Measurements from ENCODE around the gene DNAH3.

DNAH3 gene

GRCh38 chr16:20903899-20904506 lies 246.6 kb downstream of the DNAH3 start:
- no peak overlapping the region for H3K9ac ChIP-seq
- no peak overlapping the region for H3K27ac ChIP-seq
- H4K20me1 ChIP-seq (ENCODE audit: insufficient read depth) = no peaks in the 10 kb centered on the region
- H3K4me1 ChIP-seq (ENCODE audit: low read depth, poor library complexity, severe bottlenecking) = peaks cover 28% of the 10 kb centered on the region
- peaks cover 13% of the 10 kb centered on the region; the same call in 1 of the 2 replicates for H3K79me2 ChIP-seq (ENCODE audit: insufficient read depth, low read depth)
- no peak for TF ChIP-seq CTCF (conservative IDR thresholded peaks at IDR 0.05; ENCODE audit: low read depth, low read length)
- no peaks in the 10 kb centered on the region for H3K36me3 ChIP-seq (ENCODE audit: insufficient read depth)
- no peaks in the 10 kb centered on the region for H3K27me3 ChIP-seq (ENCODE audit: insufficient read depth, low read depth)
- no peak overlapping the region for H2AFZ ChIP-seq (ENCODE audit: low read depth)
- H3K4me2 ChIP-seq = peak overlapping the region; percentile 10; the same call in 1 of the 2 replicates
- no peak overlapping the region for H3K4me3 ChIP-seq (IDR thresholded peaks at IDR 0.05; ENCODE audit: insufficient read depth, low read depth, low read length)

DNA sequence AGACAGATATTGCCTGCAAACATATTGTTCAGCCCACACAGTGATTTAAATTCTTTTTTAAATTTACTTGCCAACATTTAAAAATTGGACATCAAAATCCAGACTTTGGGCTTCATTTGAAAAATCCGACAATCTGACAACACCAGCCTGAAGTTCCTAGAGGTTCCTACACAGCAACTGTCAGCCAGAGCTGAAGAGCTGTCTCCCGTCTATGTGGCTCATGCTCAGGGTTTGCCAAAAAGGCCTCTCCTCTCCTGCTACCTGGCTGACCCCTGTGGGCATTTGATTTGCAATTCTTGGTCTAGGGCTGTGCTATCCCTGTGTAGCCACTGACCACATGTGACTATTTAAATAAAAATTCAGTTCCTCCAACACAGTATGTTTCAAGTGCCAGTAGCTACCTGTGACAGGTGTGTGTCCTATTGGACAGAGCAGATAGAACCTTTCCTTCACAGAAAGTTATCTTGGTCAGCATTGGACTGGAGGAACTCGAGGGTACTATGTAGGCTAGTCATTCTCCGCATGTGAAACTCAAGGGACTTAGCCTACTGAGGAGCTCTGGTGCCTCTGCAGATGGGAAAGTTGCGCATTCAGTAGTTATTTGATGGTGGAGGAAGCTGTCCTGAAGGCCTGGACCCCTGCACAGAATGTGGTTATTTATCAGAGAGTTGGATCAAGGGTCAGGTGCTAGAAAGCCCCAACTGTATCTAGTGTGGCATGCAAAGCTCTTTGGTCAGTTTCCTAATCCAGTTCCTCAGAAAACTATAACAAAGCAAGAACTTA lies 247.3 kb downstream of the DNAH3 start:
- Histone ChIP-seq H3K9ac (no peak overlapping the region), H3K27ac (no peak overlapping the region), H4K20me1 (ENCODE audit: insufficient read depth) (no peaks in the 10 kb centered on the region), H3K4me1 (ENCODE audit: low read depth, poor library complexity, severe bottlenecking) (peaks cover 30% of the 10 kb centered on the region), H2AFZ (ENCODE audit: low read depth) (no peak overlapping the region), H3K4me2 (peak overlapping the region; percentile 10; the same call in 1 of the 2 replicates), H3K27me3 (ENCODE audit: insufficient read depth, low read depth) (no peaks in the 10 kb centered on the region), H3K79me2 (ENCODE audit: insufficient read depth, low read depth) (peaks cover 13% of the 10 kb centered on the region; the same call in 1 of the 2 replicates), H3K4me3 (IDR thresholded peaks at IDR 0.05; ENCODE audit: insufficient read depth, low read depth, low read length) (no peak overlapping the region), H3K36me3 (ENCODE audit: insufficient read depth) (no peaks in the 10 kb centered on the region)
- no peak for TF ChIP-seq CTCF (conservative IDR thresholded peaks at IDR 0.05; ENCODE audit: low read depth, low read length)

DNA sequence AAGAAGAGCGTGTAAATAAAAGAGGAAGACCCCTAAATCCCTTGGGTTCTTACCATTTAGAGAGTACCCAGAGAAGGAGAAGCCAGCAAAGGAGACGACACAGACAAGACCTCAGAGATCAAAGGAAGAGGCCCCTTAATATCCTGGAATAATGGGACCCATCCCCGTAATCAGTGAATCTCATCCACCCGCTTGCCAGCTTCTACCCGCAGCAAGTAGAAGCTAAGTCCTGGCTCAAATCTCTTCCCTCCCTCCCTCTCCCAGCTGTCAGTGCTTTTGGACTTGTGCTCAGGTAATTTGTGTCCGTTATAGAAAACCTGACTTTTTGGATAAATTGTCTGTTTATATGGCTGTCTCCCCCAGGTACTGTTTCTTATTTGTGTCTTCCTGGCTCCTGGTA lies 248.2 kb downstream of the DNAH3 start:
- Histone ChIP-seq H3K27ac (no peak overlapping the region), H3K36me3 (ENCODE audit: insufficient read depth) (no peaks in the 10 kb centered on the region), H3K9ac (no peak overlapping the region), H3K4me1 (ENCODE audit: low read depth, poor library complexity, severe bottlenecking) (peaks cover 30% of the 10 kb centered on the region), H4K20me1 (ENCODE audit: insufficient read depth) (no peaks in the 10 kb centered on the region), H3K4me2 (no peak overlapping the region), H3K27me3 (ENCODE audit: insufficient read depth, low read depth) (no peaks in the 10 kb centered on the region), H2AFZ (ENCODE audit: low read depth) (no peak overlapping the region), H3K79me2 (ENCODE audit: insufficient read depth, low read depth) (peaks cover 13% of the 10 kb centered on the region; the same call in 1 of the 2 replicates), H3K4me3 (IDR thresholded peaks at IDR 0.05; ENCODE audit: insufficient read depth, low read depth, low read length) (no peak overlapping the region)
- TF ChIP-seq CTCF (conservative IDR thresholded peaks at IDR 0.05; ENCODE audit: low read depth, low read length) = no peak

DNA sequence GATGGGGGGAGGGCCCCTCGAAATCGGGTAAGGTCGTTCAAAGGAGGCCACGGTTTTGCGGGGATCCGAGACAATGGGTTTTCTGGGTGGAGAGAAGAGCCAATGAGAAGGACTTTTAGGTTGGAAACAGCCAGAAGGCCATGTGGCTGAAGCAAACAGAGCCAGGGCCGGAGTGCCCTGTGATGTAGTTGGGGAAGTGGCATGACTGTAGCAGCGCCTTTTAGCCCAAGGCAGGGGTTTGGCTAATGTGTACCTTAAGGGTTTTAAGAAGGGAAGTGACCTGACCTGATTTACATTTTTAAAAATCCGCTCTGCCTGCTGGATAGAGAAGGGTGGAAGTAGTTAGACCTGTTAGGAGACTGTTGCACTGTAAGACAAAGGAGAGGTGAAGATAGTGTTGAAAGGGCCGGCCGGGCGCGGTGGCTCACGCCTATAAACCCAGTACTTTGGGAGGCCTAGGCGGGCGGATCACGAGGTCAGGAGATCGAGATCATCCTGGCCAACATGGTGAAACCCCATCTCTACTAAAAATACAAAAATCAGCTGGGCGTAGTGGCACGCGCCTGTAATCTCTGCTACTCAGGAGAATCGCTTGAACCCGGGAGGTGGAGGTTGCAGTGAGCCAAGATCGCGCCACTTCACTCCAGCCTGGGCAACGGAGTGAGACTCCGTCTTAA lies 249.1 kb downstream of the DNAH3 start:
- Histone ChIP-seq H3K36me3 (ENCODE audit: insufficient read depth) (no peaks in the 10 kb centered on the region), H3K79me2 (ENCODE audit: insufficient read depth, low read depth) (peaks cover 13% of the 10 kb centered on the region; the same call in 1 of the 2 replicates), H3K27me3 (ENCODE audit: insufficient read depth, low read depth) (no peaks in the 10 kb centered on the region), H3K27ac (peak overlapping the region; percentile 74), H3K4me3 (IDR thresholded peaks at IDR 0.05; ENCODE audit: insufficient read depth, low read depth, low read length) (peak overlapping the region; percentile 48), H3K9ac (peak overlapping the region; percentile 85), H2AFZ (ENCODE audit: low read depth) (peak overlapping the region; percentile 91), H3K4me1 (ENCODE audit: low read depth, poor library complexity, severe bottlenecking) (peaks cover 30% of the 10 kb centered on the region), H3K4me2 (peak overlapping the region; percentile 75), H4K20me1 (ENCODE audit: insufficient read depth) (no peaks in the 10 kb centered on the region)
- no peak for TF ChIP-seq CTCF (conservative IDR thresholded peaks at IDR 0.05; ENCODE audit: low read depth, low read length)
